ENCODE results near the gene KSR1.
A peak's percentile ranks its signal among the peaks of the same experiment; 100 is the strongest.

KSR1 gene

DNA sequence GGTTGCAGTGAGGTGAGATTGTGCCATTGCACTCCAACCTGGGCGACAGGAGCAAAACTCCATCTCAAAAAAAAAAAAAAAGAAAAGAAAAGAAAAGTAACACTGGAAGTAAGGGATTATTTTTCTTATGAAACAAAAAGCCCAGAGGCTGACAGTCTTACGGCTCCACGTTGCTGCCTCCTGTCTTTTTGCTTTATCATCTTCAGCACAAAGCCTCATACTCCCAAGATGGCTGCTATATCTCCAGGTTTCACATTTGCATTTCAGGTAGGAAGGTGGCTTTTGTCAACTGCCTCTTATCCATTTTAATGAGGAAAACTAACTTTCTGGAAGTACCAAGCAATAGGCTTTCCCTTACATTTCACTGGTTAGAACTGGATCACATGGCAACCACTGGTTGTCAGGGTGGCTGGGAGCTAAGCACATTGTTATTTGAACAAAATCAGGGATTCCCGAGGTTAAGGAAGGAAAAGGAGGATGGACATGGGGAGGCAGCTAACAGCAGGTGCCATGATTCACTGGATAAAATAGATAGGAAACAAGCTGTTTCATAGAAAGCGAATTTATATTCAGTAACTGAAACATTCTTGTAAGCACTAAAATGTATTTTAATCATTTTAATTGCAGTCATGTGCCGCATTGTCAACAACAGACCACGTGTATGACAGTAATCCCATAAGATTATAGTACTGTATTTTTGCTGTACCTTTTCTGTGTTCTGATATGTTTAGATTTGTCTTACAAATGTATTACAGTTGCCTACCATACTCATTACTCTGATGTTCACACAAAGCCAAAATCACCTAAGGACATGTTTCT is 58.6 kb downstream of the KSR1 start:
- no peak for DNase-seq (ENCODE audit: low read depth)

DNA sequence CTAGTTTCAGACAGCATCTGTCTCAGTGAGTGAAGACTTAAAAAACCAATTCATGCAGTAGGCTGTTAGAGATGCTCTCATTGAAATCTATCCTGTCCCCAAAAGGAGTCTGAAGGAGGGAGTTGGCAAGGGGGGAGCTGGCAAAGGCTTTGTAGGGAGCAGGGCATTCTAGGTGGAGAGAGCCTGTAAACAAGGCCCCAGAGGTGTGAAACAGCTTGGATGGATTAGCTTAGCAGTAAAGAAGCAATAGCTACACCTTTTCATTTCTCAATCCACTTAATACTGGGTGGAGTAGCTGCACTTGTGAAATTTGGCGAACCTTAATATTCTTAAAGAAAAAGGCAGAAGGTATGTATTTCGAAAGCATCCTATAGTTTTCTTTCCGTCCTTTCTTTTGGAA is 61.8 kb downstream of the KSR1 start:
- no peak for DNase-seq (ENCODE audit: low read depth)

DNA sequence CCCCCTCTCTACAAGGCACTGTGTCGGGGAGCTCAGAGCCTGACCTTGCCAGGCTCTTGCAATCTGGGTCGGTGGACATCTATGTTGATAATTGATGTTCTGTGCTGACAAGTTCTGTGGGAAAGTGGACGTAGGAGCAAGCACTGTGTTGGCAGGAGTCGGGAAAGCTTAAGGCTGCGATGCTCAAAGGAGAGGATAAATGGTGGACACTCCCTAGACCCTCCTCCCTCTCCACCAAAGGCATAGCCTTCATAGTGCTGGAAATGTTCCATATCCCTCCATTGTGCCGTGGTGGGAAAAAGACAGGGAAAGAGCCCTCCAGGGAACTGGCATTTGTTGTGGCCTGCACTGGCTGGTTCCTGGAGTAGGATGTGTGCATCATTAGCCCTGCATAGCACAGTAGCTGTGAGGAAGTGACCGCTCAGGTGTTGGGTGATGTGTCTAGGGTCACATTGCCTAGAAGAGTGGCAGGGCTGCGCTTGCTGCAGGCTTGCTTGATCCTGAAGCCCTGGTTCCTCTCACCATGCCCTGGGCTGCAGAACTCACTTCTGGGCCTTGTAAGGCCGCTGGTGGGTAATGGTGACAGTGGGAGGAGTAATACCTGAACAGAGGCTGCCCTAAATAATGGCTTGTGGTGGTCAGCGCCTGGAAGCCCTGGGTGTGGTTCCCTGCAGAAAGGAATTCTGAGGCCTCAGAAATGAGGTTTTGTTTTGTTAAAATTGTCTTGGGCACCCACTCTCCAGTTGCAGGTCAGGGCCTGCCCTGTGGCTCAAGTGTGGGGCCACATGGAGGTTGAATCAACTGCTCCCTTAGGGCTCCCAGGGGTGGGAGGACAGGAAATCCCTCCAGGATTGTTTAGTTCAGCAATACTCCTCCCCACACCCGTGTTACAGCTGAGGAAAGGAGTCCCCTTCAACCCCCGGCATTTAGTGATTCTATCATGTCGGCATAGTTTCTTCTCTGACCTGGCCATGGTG is 62.6 kb downstream of the KSR1 start:
- DNase-seq (ENCODE audit: low read depth) = no peak

DNA sequence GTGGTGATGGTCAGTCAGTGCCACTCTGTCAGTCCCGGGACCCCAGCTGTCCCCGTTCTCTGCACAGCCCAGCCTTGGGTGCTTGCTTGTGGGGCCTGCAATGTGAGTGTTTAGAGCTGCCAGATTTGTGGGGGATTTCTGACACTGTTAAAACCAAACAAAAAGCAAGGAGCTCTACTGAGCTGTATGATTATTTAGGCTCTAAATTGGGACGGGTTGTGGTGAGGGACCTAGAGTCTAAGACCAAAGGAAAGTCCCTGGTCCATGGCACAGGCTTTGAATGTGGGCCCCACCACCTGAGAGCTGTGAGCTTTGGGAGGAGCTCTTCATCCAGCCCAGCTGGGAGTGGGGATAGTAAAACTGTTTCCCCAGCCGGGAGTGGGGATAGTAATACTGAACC is 63.3 kb downstream of the KSR1 start:
- no peak for DNase-seq (ENCODE audit: low read depth)

- DNase-seq (ENCODE audit: low read depth) = no peak
These were observed 64.4 kb downstream of the KSR1 start for GRCh38 chr17:27520491-27521185.

DNA sequence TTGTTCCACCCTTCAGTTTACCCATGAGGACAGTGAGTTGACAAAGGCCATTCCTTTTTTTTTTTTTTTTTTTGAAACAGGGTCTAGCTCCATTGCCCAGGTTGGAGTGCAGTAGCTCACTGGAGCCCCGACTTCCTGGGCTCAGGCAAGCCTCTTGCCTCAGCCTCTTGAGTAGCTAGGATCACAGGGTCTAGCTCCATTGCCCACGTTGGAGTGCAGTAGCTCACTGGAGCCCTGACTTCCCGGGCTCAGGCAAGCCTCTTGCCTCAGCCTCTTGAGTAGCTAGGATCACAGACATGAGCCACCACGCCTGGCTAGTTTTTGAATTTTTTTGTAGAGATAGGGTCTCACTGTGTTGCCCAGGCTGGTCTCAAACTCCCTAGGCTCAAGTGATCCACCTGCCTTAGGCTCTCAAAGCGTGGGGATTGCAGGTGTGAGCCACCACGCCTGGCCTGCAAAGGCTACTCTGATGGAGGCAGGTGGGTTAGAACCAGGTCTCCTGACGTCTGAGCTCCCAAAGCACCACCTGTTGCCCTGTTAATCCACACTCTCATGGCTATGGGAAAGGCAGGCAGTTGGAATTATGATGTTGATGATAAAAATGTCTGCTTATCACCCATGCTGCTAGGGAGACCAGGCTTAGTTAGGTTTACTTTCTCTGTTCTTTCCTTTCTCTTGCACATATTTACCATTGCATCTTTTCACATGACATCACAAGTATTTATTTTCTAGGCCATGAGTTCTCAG is 65.2 kb downstream of the KSR1 start:
- DNase-seq (ENCODE audit: low read depth) = no peak

- DNase-seq (ENCODE audit: low read depth) = no peak
These were observed 65.9 kb downstream of the KSR1 start for GRCh38 chr17:27522028-27522635.

DNA sequence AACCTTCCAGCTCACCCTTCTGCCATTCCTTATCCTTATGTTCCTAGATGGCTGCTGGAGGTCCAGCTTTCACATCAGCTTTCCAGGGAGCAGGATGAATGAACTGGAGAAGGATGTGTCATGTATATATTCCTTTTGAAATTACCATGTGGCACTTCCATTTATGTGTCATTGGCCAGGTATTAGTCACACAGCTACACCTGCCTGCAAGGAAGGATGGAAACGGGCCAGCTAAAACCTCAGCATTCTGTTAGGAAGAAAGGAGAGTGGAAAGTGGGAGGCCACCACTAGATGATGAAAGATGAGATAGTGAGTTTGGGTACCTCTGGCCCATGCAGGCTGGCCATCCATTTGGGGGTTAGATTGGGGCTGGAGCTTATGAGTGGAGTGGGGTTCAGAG is 67.5 kb downstream of the KSR1 start:
- DNase-seq (ENCODE audit: low read depth) = no peak

GRCh38 chr17:27524594-27524993 is 68.3 kb downstream of the KSR1 start:
- DNase-seq (ENCODE audit: low read depth) = no peak

- no peak for DNase-seq (ENCODE audit: low read depth)
These were observed 69.1 kb downstream of the KSR1 start for GRCh38 chr17:27525316-27525715.

DNA sequence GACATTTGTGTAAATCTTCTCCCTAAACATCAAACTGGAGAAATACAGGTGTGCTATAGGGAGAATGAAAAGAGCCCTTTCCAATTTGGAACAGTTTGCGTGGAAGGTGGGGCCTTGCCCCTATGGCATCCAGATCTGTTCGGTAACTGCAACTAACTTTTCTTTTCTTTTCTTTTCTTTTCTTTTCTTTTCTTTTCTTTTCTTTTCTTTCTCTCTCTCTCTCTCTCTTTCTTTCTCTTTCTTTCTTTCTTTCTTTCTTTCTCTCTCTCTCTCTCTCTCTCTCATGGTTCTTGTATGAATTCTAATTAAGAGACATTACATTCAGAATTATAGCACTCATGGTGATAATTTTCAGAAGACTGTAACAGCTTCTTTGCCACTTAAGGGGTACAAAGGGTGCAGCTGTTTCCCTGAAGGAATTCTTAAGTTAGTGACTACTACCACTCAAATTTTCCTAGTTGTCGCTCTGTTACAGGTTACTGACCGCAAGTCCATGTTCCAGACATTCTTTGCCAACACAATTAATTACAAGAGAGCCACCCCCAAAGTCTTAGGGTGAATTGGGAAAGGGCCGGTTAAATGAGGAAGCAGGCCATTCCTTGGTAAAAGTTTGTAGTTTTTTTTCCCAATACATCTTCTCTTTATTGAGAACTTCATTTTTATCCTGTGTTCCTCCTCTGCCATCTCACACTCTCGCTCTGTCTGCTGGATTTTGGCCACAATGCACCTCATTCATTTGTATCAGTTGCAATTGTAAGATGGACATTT is 69.8 kb downstream of the KSR1 start:
- no peak for DNase-seq (ENCODE audit: low read depth)

DNA sequence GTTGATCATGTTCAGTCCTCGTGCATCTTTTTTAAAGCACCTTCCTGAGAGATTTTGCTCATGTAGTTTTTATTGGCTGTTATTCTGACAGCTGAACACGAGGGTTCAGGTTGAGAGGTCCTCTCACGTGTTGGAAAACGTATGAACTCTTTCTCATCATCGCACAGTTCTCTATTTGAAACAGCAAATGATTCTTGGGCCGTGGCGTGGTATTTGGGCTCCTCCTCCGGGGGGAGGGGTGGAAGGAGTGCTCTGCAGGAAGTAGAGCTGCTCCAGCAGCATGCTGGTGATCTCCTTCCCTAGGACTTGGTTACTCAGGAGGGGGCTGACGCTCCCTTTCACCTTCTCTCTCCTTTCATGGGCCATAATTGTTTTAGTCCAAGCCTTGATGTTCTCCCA is 70.4 kb downstream of the KSR1 start:
- peak; percentile 45 for DNase-seq (ENCODE audit: low read depth)

- no peak for DNase-seq (ENCODE audit: low read depth)
These were observed 73.1 kb downstream of the KSR1 start for GRCh38 chr17:27529230-27529796.

- DNase-seq (ENCODE audit: low read depth) = no peak
These were observed 74.6 kb downstream of the KSR1 start for GRCh38 chr17:27530764-27531391.

GRCh38 chr17:27531469-27531961 is 75.3 kb downstream of the KSR1 start:
- DNase-seq (ENCODE audit: low read depth) = no peak

GRCh38 chr17:27532269-27533263 is 76.3 kb downstream of the KSR1 start:
- no peak for DNase-seq (ENCODE audit: low read depth)

- DNase-seq (ENCODE audit: low read depth) = no peak
These were observed 77.9 kb downstream of the KSR1 start for GRCh38 chr17:27533874-27534815.
